ENCODE data around the gene PFN3.

Gene PFN3

DNA sequence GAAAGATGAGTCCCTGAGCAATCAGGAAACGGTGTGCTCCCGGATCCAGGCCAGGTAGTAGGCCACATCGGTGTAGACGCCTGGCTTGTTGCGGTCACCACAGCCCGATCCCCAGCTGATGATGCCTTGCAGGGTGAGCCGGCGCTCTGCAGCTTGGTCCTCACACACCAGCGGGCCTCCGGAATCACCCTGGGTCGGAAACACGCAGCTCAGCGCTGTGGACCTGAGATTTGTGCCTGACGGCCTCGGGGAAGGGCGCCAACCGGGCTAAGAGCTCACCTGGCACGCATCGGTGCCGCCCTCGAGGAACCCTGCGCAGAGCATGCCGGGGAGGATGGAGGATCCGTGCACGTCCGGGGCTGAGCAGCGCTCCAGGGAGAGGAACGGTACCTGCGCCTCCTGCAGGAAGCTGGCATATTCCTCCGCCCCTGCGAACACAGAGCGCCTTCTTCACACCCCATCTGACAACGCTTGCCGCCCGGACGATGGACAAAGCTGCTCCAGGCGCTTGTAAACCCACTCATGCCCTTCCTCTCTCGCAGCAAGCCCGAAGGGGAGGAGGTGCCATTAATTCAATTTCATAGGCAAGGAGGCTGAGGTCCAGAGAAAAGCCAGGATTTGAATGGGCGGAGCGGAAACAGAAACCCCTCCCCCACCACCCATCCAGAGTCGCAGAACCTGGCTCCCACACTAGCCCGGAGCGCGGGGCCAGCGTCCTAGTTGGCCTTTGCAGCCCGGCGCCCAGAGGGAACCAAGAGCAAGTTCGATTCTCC lies 2.0 kb upstream of the PFN3 start:
- no peak overlapping the region for H2AFZ ChIP-seq (ENCODE audit: low read depth, low read length)

DNA sequence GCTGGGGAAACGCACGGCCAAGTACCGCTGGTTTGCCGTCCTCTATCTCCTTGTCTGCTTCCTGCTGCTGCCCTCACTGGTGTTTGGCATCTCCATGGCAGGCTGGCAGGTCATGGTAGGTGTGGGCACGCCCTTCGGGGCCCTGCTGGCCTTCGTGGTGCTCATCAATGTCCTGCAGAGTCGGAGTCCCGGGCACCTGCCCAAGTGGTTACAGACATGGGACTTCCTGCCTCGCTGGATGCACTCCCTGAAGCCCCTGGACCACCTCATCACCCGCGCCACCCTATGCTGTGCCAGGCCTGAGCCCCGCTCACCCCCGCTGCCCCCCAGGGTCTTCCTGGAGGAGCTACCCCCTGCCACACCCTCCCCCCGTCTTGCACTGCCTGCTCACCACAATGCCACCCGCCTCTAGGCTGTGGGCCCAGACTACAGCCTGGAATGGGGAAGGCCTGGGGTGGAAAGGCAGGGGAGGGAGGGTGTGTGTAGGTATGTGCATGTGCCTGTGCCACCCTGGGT lies 2.5 kb downstream of the PFN3 start:
- H3K9ac ChIP-seq (ENCODE audit: low read depth, low read length), result no peak overlapping the region
- H2AFZ ChIP-seq (ENCODE audit: low read depth, low read length), result no peak overlapping the region
- no peak for ATAC-seq (ENCODE audit: insufficient read depth, low read depth)
- H3K27me3 ChIP-seq (ENCODE audit: insufficient read depth, low read length, poor library complexity), result peaks cover 15% of the 10 kb centered on the region
- H3K4me3 ChIP-seq (ENCODE audit: low read depth in 1 of 2, low read length in 2 of 2), result no peak overlapping the region
- H3K27ac ChIP-seq (ENCODE audit: low read length), result no peak overlapping the region
- no peaks in the 10 kb centered on the region for H3K79me2 ChIP-seq (ENCODE audit: insufficient read depth, low read length)
- H3K4me1 ChIP-seq (ENCODE audit: insufficient read depth, low read length), result no peaks in the 10 kb centered on the region
- H4K20me1 ChIP-seq (ENCODE audit: insufficient read depth, low read length), result peaks cover 13% of the 10 kb centered on the region
- TF ChIP-seq, protein P1, sequence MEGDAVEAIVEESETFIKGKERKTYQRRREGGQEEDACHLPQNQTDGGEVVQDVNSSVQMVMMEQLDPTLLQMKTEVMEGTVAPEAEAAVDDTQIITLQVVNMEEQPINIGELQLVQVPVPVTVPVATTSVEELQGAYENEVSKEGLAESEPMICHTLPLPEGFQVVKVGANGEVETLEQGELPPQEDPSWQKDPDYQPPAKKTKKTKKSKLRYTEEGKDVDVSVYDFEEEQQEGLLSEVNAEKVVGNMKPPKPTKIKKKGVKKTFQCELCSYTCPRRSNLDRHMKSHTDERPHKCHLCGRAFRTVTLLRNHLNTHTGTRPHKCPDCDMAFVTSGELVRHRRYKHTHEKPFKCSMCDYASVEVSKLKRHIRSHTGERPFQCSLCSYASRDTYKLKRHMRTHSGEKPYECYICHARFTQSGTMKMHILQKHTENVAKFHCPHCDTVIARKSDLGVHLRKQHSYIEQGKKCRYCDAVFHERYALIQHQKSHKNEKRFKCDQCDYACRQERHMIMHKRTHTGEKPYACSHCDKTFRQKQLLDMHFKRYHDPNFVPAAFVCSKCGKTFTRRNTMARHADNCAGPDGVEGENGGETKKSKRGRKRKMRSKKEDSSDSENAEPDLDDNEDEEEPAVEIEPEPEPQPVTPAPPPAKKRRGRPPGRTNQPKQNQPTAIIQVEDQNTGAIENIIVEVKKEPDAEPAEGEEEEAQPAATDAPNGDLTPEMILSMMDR (IDR thresholded peaks at IDR 0.05; ENCODE audit: borderline replicate concordance, extremely low read depth, low read length, poor library complexity, severe bottlenecking), result no peak
- no peak overlapping the region for H3K4me2 ChIP-seq (ENCODE audit: insufficient read depth, low read length)
- no peak for DNase-seq
- H3K36me3 ChIP-seq (ENCODE audit: insufficient read depth, low read length), result no peaks in the 10 kb centered on the region
- H3K9me3 ChIP-seq (ENCODE audit: insufficient read depth, low read length, severe bottlenecking), result no peaks in the 10 kb centered on the region

More for the DNA sequence above, 2.0 kb upstream of the PFN3 start:
- Histone ChIP-seq H3K27ac (ENCODE audit: low read length) (no peak overlapping the region), H3K4me2 (ENCODE audit: insufficient read depth, low read length) (no peak overlapping the region), H3K9ac (ENCODE audit: low read depth, low read length) (no peak overlapping the region), H3K4me3 (ENCODE audit: low read depth in 1 of 2, low read length in 2 of 2) (no peak overlapping the region), H3K27me3 (ENCODE audit: insufficient read depth, low read length, poor library complexity) (peaks cover 54% of the 10 kb centered on the region), H3K9me3 (ENCODE audit: insufficient read depth, low read length, severe bottlenecking) (no peaks in the 10 kb centered on the region), H3K79me2 (ENCODE audit: insufficient read depth, low read length) (no peaks in the 10 kb centered on the region), H3K4me1 (ENCODE audit: insufficient read depth, low read length) (peaks cover 19% of the 10 kb centered on the region), H4K20me1 (ENCODE audit: insufficient read depth, low read length) (peaks cover 35% of the 10 kb centered on the region), H3K36me3 (ENCODE audit: insufficient read depth, low read length) (no peaks in the 10 kb centered on the region)
- no peak for DNase-seq
- TF ChIP-seq, protein P1 (IDR thresholded peaks at IDR 0.05; ENCODE audit: borderline replicate concordance, extremely low read depth, low read length, poor library complexity, severe bottlenecking), result no peak
- TF ChIP-seq EZH2 (IDR thresholded peaks at IDR 0.05; ENCODE audit: borderline replicate concordance, low read depth, low read length, severe bottlenecking), result no peak
- ATAC-seq (ENCODE audit: insufficient read depth, low read depth), result no peak

DNA sequence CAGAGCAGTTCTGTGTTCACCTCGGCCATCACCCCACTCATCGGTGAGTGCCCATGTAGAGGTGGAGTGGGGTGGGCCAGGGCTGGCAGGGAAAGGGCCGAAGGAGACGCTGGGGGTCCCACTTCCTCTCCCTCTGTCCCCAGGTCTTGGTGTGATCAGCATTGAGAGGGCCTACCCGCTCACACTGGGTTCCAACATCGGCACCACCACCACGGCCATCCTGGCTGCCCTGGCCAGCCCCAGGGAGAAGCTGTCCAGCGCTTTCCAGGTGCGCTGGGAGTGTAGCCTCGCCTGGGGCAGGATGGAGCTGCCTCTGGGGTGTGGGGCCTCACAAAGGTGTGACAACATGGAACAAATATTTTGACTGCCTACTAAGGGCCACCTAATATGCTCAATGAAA lies 3.7 kb downstream of the PFN3 start:
- Histone ChIP-seq H4K20me1 (ENCODE audit: insufficient read depth, low read length) (peaks cover 6% of the 10 kb centered on the region), H3K9ac (ENCODE audit: low read depth, low read length) (no peak overlapping the region), H3K27me3 (ENCODE audit: insufficient read depth, low read length, poor library complexity) (peaks cover 4% of the 10 kb centered on the region), H3K9me3 (ENCODE audit: insufficient read depth, low read length, severe bottlenecking) (no peaks in the 10 kb centered on the region), H2AFZ (ENCODE audit: low read depth, low read length) (no peak overlapping the region), H3K4me1 (ENCODE audit: insufficient read depth, low read length) (no peaks in the 10 kb centered on the region), H3K27ac (ENCODE audit: low read length) (no peak overlapping the region), H3K36me3 (ENCODE audit: insufficient read depth, low read length) (no peaks in the 10 kb centered on the region), H3K4me3 (ENCODE audit: low read depth in 1 of 2, low read length in 2 of 2) (no peak overlapping the region), H3K4me2 (ENCODE audit: insufficient read depth, low read length) (no peak overlapping the region), H3K79me2 (ENCODE audit: insufficient read depth, low read length) (no peaks in the 10 kb centered on the region)
- ATAC-seq (ENCODE audit: insufficient read depth, low read depth) (no peak), DNase-seq (no peak)
- TF ChIP-seq EZH2 (IDR thresholded peaks at IDR 0.05; ENCODE audit: borderline replicate concordance, low read depth, low read length, severe bottlenecking), result no peak
- TF ChIP-seq, protein P1 (IDR thresholded peaks at IDR 0.05; ENCODE audit: borderline replicate concordance, extremely low read depth, low read length, poor library complexity, severe bottlenecking), result no peak
